LHCN-M2 (cell line): Measurements from ENCODE around the gene FCER1A. TPM values are rescaled to one million over a fixed set of nuclear protein-coding genes. Genes with fewer than 3 reads are reported as not detected.
"Not testable (repeated sequence)": the region's sequence is repeated elsewhere in the genome, so short reads cannot be mapped to it uniquely, and the experiment has no call there.

Experiments
- DNase-seq: peaks from one replicate; pipeline ENCODE4 v3.0.0-alpha.2; 2012; ENCODE audit warnings: low read depth
- total RNA-seq: library from RNA; depleted of rRNA; stranded (reverse); fragments of >200 nt; gene quantifications from 2 replicates; pipeline ENCODE4 v1.2.3, GENCODE V29; 2014; rRNA removed

The FCER1A gene
- total RNA-seq, 1 experiment from 2014 or later: not detected

DNA sequence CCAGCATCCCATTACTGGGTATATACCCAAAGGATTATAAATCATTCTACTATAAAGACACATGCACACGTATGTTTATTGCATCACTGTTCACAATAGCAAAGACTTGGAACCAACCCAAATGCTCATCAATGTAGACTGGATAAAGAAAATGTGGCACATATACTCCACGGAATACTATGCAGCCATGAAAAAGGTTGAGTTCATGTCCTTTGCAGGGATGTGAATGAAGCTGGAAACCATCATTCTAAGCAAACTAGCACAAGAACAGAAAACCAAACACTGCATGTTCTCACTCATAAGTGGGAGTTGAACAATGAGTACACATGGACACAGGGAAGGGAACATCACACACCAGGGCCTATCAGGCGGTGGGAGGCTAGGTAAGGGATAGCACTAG is 47.2 kb downstream of the FCER1A start:
- not testable (repeated sequence) for DNase-seq

DNA sequence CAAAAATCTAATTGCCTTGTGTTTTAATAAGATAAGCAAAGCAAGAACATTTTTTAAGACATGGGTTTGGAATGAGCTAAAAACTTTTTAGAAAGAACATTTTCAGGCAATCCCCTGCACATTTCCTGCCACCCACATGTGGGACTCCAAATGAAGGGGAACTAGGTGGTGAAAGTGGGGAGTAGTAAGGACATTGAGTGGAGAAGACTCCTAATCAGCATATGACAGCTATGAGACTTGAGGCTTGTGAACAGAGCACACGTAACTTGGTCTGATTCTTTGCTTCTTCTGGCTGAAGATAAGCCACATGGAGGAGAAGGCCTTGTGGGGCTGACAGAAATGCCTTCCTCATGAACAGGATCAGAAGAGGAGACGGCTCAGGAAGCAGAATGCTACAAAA is 50.3 kb downstream of the FCER1A start:
- DNase-seq: no peak

Other genes starting within 250 kb of the FCER1A start
- 0.71 TPM in 1 of 2 replicates, not detected in the other for gene AIM2, start 225.6 kb upstream of the FCER1A start, total RNA-seq
- gene CADM3, start 130.7 kb upstream of the FCER1A start, total RNA-seq: 0.86 and 1.0 TPM in 2 replicates
- gene ACKR1, start 97.5 kb upstream of the FCER1A start, total RNA-seq: not detected in 2 replicates
- not detected in 2 replicates for gene OR10J4, start 129.9 kb downstream of the FCER1A start, total RNA-seq
- not detected in 2 replicates for gene OR10J1, start 137.4 kb downstream of the FCER1A start, total RNA-seq
- not detected in 2 replicates for gene OR10J5, start 233.7 kb downstream of the FCER1A start, total RNA-seq